Endothelial cell of umbilical vein (primary cell): ENCODE measurements around the gene IL4R. TPM values are rescaled to one million over a fixed set of nuclear protein-coding genes. Genes with fewer than 3 reads are reported as not detected.

Experiments used
- BruUV-seq: library from RNA; stranded (reverse); fragments of 400-500 nt; replicated peaks from 2 replicates; lab custom pipeline; 2021; lab: Mats Ljungman, UMichigan
- CTCF ChIA-PET: fragments of 300-600, 350-600 bp; sonication (Branson Sonifier 250); formaldehyde crosslinking; loops from one replicate; lab custom pipeline; 2021; ENCODE audit warnings: antibody characterized with exemption, inconsistent platforms; lab: Charles Lee
- POLR2A ChIA-PET: fragments of 300-600, 350-600 bp; sonication (Branson Sonifier 250); formaldehyde crosslinking; loops from one replicate; lab custom pipeline; 2021; ENCODE audit warnings: antibody characterized with exemption, inconsistent platforms; lab: Charles Lee
- DNase-seq: peaks from one replicate; pipeline ENCODE4 v3.0.0-alpha.2; 2011; ENCODE audit warnings: low read depth, low spot score
- FAIRE-seq: peaks from 2 replicates; lab custom pipeline; 2011; peaks lifted over from hg19 to GRCh38; lab: Jason Lieb, UNC
- H2AFZ ChIP-seq: 2 replicates; pipeline ENCODE4 v1.6.0; 2012; ENCODE audit warnings: low read depth, low read length, control low read depth, inconsistent platforms
- H3K27ac ChIP-seq: 2 replicates; pipeline ENCODE4 v1.5.1; 2011; ENCODE audit warnings: low read depth, mild to moderate bottlenecking, control low read depth, low read length, moderate library complexity; ENCODE audit not compliant: insufficient read depth
- H3K27me3 ChIP-seq, 2 experiments: 2 replicates each; pipeline versions ENCODE4 v1.6.0 to v1.6.1; 2011; ENCODE audit warnings: low read length in 2 of 2, mixed read lengths in 1 of 2; ENCODE audit not compliant: control insufficient read depth in 2 of 2, insufficient read depth in 2 of 2
- H3K36me3 ChIP-seq, 2 experiments: 2 replicates in 1 of 2; 3 replicates in 1 of 2; pipeline ENCODE4 v1.5.1; 2011; ENCODE audit warnings: low read length in 2 of 2, mild to moderate bottlenecking in 1 of 2, moderate library complexity in 1 of 2; ENCODE audit not compliant: control insufficient read depth in 2 of 2, insufficient read depth in 2 of 2; ENCODE audit errors: extremely low read depth in 1 of 2
- H3K4me1 ChIP-seq: 3 replicates; pipeline ENCODE4 v1.5.1; 2011; ENCODE audit warnings: mild to moderate bottlenecking, low read length; ENCODE audit not compliant: control insufficient read depth, insufficient read depth; ENCODE audit errors: extremely low read depth
- H3K4me2 ChIP-seq: 2 replicates; pipeline ENCODE4 v1.6.1; 2011; ENCODE audit warnings: low read length, control low read depth, mixed read lengths; ENCODE audit not compliant: insufficient read depth
- H3K4me3 ChIP-seq, 3 experiments: fragments of 200-600 bp in 1 of 3; sonication (generic), shearing (Covaris generic) in 1 of 3; replicated peaks in 1 of 3; 2 replicates each; pipeline ENCODE4 v1.5.1; 2011 to 2016; ENCODE audit warnings: control low read depth in 3 of 3, low read length in 3 of 3, mild to moderate bottlenecking in 2 of 3, inconsistent platforms in 1 of 3, low read depth in 1 of 3, moderate library complexity in 1 of 3; ENCODE audit not compliant: insufficient read depth in 1 of 3
- H3K79me2 ChIP-seq: 2 replicates; pipeline ENCODE4 v1.6.0; 2012; ENCODE audit warnings: low read length, inconsistent platforms; ENCODE audit not compliant: control insufficient read depth, insufficient read depth
- H3K9ac ChIP-seq: replicated peaks from 2 replicates; pipeline ENCODE3; 2011; ENCODE audit warnings: low read length, control low read depth; ENCODE audit not compliant: insufficient read depth; ENCODE audit errors: extremely low read depth
- H3K9me1 ChIP-seq: replicated peaks from 3 replicates; pipeline ENCODE4 v1.6.0; 2011; ENCODE audit warnings: mild to moderate bottlenecking, low read length; ENCODE audit not compliant: control insufficient read depth, insufficient read depth; ENCODE audit errors: extremely low read depth
- H3K9me3 ChIP-seq: replicated peaks from 2 replicates; pipeline ENCODE4 v1.5.1; 2012; ENCODE audit warnings: low read length, inconsistent platforms; ENCODE audit not compliant: control insufficient read depth, insufficient read depth
- H4K20me1 ChIP-seq: replicated peaks from 2 replicates; pipeline ENCODE3; 2011; ENCODE audit warnings: mild to moderate bottlenecking, low read length; ENCODE audit not compliant: control insufficient read depth, insufficient read depth; ENCODE audit errors: extremely low read depth
- CTCF ChIP-seq, 2 donors: IDR thresholded peaks; 1 replicate in 1 of 2; 2 replicates in 1 of 2; pipeline ENCODE4 v1.5.1; 2011; ENCODE audit warnings: low read length in 2 of 2, mild to moderate bottlenecking in 2 of 2, moderate library complexity in 2 of 2, control low read depth in 1 of 2, inconsistent platforms in 1 of 2, low read depth in 1 of 2; ENCODE audit not compliant: insufficient read depth in 1 of 2; ENCODE audit errors: extremely low read depth in 1 of 2
- EZH2 ChIP-seq: IDR thresholded peaks from 2 replicates; pipeline ENCODE4 v1.6.1; 2012; ENCODE audit warnings: borderline replicate concordance, low read depth, mild to moderate bottlenecking, moderate library complexity, low read length, inconsistent platforms; ENCODE audit not compliant: severe bottlenecking
- FOS ChIP-seq: IDR thresholded peaks from 2 replicates; pipeline ENCODE4 v1.6.1; 2011; ENCODE audit warnings: mild to moderate bottlenecking, low read length, moderate library complexity, borderline replicate concordance; ENCODE audit not compliant: insufficient read depth
- GATA2 ChIP-seq: IDR thresholded peaks from 2 replicates; pipeline ENCODE4 v1.7.0; 2011; ENCODE audit warnings: low read depth, mild to moderate bottlenecking, moderate library complexity, mixed read lengths, low read length; ENCODE audit not compliant: insufficient read length, insufficient read depth
- JUN ChIP-seq: IDR thresholded peaks from 2 replicates; pipeline ENCODE4 v1.6.1; 2011; ENCODE audit warnings: borderline replicate concordance, low read depth; ENCODE audit not compliant: insufficient read length, insufficient read depth
- MYC ChIP-seq: IDR thresholded peaks from one replicate; pipeline ENCODE4 v1.6.1; 2011; ENCODE audit warnings: mild to moderate bottlenecking, low read depth, low read length
- POLR2A ChIP-seq: IDR thresholded peaks from 2 replicates; pipeline ENCODE4 v1.6.1; 2012; ENCODE audit warnings: low read depth, mild to moderate bottlenecking, control low read depth, low read length
- POLR2AphosphoS5 ChIP-seq: IDR thresholded peaks from 2 replicates; pipeline ENCODE4 v1.6.1; 2012; ENCODE audit warnings: low read depth, mild to moderate bottlenecking, control low read depth, low read length, moderate library complexity; ENCODE audit not compliant: insufficient read depth
- dilution Hi-C: fragments of 300-500 bp; cut with MboI; formaldehyde crosslinking; loops from one replicate; pipeline ENCODE4 v1.15.0; 2019; ENCODE audit warnings: low sequenced_read_pairs; ENCODE audit not compliant: extremely low pct_ligation_motif_present
- intact Hi-C: fragments of 100-400 bp; cut with micrococcal nuclease; formaldehyde crosslinking; loops from one replicate; pipeline ENCODE4 v1.10.0; 2022
- polyA plus RNA-seq, 4 experiments: library from polyadenylated mRNA; depleted of rRNA in 3 of 4; stranded (reverse) in 3 of 4; unstranded in 1 of 4; fragments of >200 nt; gene quantifications; 2 replicates each; pipeline versions ENCODE4 v1.2.1 to v1.2.3, GENCODE V29; 2011 to 2012; ENCODE audit warnings: missing spikeins in 1 of 4
- total RNA-seq: library from RNA; stranded (reverse); gene quantifications from 2 replicates; pipeline ENCODE4 v1.2.3, GENCODE V29; 2021
- TF ChIP-seq, protein P1 (sequence below): IDR thresholded peaks from 2 replicates; pipeline ENCODE4 v1.6.1; 2011; ENCODE audit not compliant: insufficient read depth, insufficient read length

Gene IL4R
- total and polyA plus RNA-seq, 2 donors (not counting 3 experiments of a cell fraction or from before 2014, with no cell fraction given): 138 to 139 TPM

GRCh38 chr16:27345201-27345600 is 31.4 kb downstream of the IL4R start:
- Histone ChIP-seq H3K27me3 (no peaks in the 10 kb centered on the region), H3K36me3 (peaks cover 33 to 56% of the 10 kb centered on the region in 2 experiments), H3K9me1 (no peaks in the 10 kb centered on the region), H2AFZ (no peak overlapping the region), H4K20me1 (no peaks in the 10 kb centered on the region), H3K27ac (no peak overlapping the region), H3K4me1 (peaks cover 6% of the 10 kb centered on the region), H3K4me3 (no peak overlapping the region), H3K9me3 (no peaks in the 10 kb centered on the region), H3K4me2 (no peak overlapping the region), H3K79me2 (peaks cover 4% of the 10 kb centered on the region), H3K9ac (no peak overlapping the region)
- intact Hi-C loops (no loop called here), dilution Hi-C loops (no loop called here)
- TF ChIP-seq POLR2AphosphoS5 (no peak), MYC (no peak), JUN (no peak), FOS (no peak), POLR2A (no peak), EZH2 (no peak), CTCF (IDR thresholded peaks at IDR 0.05; ENCODE audit: extremely low read depth in 1 of 2, insufficient read depth in 1 of 2, low read depth in 1 of 2, low read length in 2 of 2) (no peak), GATA2 (no peak)
- TF ChIP-seq, protein P1, sequence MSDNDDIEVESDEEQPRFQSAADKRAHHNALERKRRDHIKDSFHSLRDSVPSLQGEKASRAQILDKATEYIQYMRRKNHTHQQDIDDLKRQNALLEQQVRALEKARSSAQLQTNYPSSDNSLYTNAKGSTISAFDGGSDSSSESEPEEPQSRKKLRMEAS: no peak
- no TSS peak for BruUV-seq
- no peak for DNase-seq
- POLR2A ChIA-PET: no interaction called here
- no peak for FAIRE-seq
- CTCF ChIA-PET: interaction anchor here (1.4 to 2.4 kb wide), 3 partner anchors 10 to 166 kb away, joined by 4 to 8 read pairs (median 6); no protein-coding TSS in a partner anchor
